HPDE6-E6E7 (cell line): Measurements from ENCODE around the gene JAML.

Experiments used
- DNase-seq: peaks from one replicate; pipeline ENCODE4 v3.0.0; 2011; ENCODE audit warnings: missing footprints; ENCODE audit errors: extremely low spot score

The JAML gene

GRCh38 chr11:118215765-118216164 lies 9.0 kb downstream of the JAML start:
- no peak for DNase-seq

- DNase-seq, result no peak
Measured at GRCh38 chr11:118215262-118215661, 9.5 kb downstream of the JAML start.

GRCh38 chr11:118214210-118214914 lies 10.4 kb downstream of the JAML start:
- no peak for DNase-seq

- no peak for DNase-seq
Measured at GRCh38 chr11:118213781-118214180, 11.0 kb downstream of the JAML start.

DNA sequence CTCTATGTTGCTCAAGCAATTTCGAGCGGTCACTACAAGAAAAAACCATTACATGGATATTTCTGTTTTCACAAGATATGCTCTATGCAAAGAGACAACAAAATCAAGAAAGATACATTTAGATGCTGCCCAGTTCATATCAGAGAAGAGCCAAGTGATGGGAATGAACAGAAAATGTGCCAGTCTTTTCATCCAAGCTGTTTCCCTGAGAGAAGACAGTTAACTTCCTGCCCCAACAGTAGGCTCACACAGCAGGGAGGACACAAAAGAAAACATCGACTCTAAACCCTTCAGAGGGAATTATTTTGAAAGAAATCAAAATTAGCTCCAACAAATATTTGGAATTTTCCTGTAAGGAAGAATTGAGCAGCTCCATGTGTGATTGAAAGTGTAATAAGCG lies 11.6 kb downstream of the JAML start:
- no peak for DNase-seq

- DNase-seq, result no peak
Measured at GRCh38 chr11:118212781-118213191, 12.0 kb downstream of the JAML start.

GRCh38 chr11:118212131-118212725 lies 12.6 kb downstream of the JAML start:
- DNase-seq, result no peak

GRCh38 chr11:118211006-118211405 lies 13.8 kb downstream of the JAML start:
- no peak for DNase-seq

GRCh38 chr11:118210323-118210722 lies 14.5 kb downstream of the JAML start:
- no peak for DNase-seq

DNA sequence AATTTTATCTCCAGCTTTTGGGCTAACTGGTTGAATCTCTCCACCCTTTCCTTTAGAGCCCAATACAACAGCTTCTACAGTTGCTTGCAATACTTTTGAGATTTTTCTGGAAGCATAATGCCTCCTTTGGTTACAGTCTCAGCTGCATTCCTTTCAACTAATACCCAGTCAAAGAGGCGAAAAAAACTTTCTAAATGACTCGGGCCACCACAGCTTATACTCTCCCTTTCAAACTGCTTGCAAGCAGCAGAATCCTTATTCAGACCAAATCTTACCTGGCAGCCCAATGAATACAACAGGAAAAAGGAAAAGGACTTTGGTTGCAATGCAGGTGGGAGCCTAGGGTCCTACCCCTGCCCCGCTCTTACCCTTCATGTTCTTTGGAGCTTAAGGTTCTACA lies 15.8 kb downstream of the JAML start:
- DNase-seq, result no peak

DNA sequence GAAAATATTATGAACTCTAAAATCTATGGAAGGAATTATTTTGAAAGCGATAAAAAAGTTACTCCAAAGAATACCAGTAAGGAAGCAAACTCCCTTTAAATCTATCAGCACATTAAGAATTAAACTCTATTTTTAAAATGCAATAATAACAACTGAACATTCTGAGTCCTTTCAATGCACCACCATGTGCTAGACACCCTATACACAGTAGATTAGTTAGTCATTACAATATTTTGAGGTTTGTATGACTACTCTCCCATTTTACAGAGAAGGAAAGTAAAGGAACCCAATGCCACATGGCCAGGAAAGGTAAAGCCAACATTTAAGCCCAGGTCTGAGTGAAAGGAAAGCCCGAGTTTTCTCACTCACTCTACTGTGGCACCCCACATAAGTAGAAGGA lies 17.7 kb downstream of the JAML start:
- no peak for DNase-seq

GRCh38 chr11:118206391-118207031 lies 18.3 kb downstream of the JAML start:
- no peak for DNase-seq

DNA sequence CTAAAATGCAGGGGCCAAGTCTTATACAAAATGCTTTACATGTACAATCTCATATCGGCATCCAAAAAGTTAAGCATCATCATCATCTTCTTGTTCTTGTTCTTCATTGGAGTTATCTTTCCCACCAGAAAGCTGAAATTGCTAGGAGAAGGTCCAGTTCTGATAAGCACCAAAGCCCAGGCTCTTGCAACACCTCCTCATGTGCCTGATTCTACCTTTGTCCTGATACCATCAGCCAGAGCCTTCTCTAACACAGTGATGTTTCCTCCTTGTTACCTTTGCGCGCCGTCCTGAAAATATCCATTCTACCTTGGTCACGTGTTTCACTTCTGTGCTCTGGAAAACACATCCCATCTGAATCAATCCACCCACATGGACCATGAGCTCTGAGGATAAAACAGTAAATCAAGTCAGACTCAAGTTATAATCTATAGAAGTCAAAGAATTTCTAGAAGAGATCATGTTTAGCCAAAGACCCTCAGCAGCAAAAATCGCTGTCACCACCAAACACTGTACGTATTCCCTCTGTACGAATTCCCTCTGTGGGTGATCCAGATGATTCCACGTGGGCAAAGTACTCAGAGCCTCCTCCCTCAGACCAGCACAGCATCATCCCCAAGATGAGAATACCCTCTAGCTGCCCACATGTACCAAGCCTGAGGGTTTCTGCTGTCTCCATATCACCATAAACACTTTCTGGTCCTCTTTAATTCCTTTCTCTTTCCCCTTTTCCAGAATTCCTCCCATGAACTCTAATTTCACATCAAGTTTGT lies 19.0 kb downstream of the JAML start:
- no peak for DNase-seq

DNA sequence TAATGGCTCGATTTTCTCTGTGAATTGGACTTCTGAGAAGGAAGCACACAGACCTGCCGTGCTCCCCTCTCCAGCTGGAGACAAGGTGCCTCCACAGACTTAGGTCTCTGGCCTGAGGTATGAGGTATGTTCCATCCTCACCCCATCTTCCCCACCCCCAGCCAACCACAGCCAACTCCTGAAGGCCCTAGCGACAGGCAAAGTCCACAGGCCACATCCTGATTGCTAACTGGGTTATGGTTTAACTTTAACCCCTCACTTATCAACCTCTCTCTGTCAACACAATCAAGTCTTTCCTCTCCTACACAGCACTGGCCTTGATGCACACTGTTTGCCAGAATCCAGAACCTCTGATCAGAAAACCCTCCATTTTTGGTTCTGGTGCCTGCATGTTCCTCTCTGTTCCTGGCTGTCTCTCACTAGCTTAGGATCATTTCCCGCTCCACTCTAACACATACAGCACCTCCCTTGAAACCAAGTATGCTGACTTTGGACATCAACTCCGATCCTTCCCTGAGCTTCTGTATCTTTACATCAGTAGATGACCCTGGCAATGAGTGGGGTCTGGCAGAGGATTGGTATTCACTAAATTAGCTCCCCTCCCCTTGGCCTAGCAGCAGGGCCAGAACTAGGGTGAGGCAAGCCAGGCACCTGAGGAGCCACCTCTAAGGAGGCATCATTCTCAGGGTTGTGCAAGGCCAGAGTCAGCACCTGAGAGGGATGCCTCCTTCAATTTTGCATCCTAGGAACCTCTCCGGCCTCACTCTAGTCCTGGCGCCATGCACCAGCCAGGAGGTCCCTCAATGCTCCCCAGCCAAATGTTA lies 22.0 kb downstream of the JAML start:
- DNase-seq, result no peak

- no peak for DNase-seq
Measured at GRCh38 chr11:118201966-118202365, 22.8 kb downstream of the JAML start.

DNA sequence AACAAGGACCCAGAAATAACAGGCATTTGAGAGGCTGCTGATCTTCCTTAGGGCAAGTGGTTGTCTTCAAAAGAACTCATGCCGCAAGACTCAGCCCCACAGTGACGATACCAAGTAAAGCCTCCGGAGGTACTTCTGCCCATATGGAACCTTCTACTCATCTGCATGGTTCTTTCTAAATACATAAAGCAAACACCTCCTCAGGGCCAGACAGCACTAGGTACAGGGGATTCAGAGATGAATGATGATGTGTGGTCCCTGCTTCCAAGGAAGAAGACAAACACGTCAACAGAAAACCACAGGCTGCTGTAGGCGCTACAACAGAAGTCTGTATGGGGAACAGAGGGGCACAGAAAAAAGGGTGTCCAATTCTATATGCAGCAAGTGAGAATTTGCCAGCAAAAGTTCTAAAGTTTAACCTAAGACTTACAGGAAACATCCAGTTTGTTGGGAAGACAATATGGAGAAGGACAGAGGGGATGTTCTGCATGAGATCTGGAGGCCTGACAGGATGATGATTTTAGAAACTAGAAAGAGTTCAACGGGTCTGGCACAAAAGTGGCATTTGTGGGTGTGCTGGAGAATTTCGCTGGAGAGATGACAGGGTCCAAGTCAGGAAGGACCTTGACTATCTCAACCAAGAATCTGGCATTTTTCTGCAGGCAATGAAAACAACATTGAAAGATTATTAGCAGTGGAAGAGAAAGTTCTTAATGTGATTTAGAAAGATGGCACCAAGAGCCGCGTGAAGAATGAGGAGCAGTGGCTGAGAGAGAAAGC lies 23.7 kb downstream of the JAML start:
- DNase-seq, result no peak

- DNase-seq, result no peak
Measured at GRCh38 chr11:118200497-118200896, 24.3 kb downstream of the JAML start.

DNA sequence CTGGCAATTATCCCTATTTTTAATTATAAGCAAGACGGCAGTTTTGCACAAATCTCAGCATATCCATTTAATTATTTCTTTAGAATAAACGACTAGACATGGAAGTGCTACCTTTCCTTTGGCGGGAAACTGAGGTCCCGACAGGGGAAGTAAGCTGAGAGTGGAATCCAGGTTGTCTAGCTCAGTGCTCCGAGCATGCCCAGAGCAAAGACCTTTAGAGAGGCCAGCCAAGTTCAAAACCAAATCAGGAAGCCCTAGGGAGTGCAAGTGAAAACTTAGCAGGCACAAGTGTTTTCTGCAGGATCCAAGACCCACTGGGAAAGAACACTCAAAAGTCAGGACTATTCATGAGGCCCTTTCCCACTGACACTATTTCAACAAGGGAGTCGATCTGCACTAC lies 25.7 kb downstream of the JAML start:
- no peak for DNase-seq

GRCh38 chr11:118198370-118198769 lies 26.4 kb downstream of the JAML start:
- DNase-seq, result peak; percentile 65

DNA sequence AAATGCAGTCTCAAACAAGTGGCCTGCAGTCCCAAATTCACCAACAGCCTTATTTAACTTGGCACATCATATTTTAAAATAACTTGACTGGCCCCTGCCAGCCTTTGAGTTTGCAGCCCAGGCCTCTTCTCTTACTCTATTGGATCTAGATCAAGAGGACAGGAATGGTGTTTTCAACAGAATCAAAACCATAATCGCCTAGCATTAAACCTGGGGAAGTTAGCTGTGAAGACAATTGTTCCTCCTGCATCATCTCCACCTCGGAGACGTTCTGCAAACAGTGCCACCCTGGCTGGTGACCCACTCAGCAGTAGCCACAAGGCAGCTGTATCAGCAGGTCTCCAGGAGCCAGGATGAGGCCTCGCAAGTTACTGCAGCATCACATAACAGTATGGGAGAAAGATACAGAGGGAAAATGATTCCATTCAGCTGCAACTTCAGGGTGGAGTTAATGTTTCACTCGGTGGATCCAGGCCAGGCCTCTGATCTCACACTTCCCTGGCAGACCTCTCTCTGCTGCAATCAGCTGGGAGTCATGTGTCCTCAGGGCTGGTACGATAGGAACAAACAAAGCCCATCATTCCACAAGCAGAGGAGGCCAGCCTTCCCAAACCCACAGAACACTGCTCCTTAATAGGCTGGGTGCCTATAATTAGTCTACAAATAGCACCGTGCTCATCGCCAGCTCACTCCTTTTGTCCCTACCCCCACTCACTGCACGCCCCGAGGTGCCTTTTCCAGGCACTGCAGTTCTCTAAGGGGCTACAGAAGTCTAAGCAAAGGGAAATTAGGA lies 29.8 kb downstream of the JAML start:
- DNase-seq, result peak; percentile 84
